ENCODE results near the gene ST8SIA6. TPM values are rescaled to one million over a fixed set of nuclear protein-coding genes. Genes with fewer than 3 reads are reported as not detected.

ST8SIA6 gene
- total and polyA plus RNA-seq, 9 of the 15 experiments (the other 6 are each of a cell fraction or from before 2014, with no cell fraction given): 0.69 to 6.7 (median 5.0) TPM

- TF ChIP-seq, protein P1, sequence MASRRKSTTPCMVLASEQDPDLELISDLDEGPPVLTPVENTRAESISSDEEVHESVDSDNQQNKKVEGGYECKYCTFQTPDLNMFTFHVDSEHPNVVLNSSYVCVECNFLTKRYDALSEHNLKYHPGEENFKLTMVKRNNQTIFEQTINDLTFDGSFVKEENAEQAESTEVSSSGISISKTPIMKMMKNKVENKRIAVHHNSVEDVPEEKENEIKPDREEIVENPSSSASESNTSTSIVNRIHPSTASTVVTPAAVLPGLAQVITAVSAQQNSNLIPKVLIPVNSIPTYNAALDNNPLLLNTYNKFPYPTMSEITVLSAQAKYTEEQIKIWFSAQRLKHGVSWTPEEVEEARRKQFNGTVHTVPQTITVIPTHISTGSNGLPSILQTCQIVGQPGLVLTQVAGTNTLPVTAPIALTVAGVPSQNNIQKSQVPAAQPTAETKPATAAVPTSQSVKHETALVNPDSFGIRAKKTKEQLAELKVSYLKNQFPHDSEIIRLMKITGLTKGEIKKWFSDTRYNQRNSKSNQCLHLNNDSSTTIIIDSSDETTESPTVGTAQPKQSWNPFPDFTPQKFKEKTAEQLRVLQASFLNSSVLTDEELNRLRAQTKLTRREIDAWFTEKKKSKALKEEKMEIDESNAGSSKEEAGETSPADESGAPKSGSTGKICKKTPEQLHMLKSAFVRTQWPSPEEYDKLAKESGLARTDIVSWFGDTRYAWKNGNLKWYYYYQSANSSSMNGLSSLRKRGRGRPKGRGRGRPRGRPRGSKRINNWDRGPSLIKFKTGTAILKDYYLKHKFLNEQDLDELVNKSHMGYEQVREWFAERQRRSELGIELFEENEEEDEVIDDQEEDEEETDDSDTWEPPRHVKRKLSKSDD (conservative IDR thresholded peaks at IDR 0.05; ENCODE audit: low read length): no peak
- TF ChIP-seq HDGF (IDR thresholded peaks at IDR 0.05): no peak
- TF ChIP-seq, protein P2, sequence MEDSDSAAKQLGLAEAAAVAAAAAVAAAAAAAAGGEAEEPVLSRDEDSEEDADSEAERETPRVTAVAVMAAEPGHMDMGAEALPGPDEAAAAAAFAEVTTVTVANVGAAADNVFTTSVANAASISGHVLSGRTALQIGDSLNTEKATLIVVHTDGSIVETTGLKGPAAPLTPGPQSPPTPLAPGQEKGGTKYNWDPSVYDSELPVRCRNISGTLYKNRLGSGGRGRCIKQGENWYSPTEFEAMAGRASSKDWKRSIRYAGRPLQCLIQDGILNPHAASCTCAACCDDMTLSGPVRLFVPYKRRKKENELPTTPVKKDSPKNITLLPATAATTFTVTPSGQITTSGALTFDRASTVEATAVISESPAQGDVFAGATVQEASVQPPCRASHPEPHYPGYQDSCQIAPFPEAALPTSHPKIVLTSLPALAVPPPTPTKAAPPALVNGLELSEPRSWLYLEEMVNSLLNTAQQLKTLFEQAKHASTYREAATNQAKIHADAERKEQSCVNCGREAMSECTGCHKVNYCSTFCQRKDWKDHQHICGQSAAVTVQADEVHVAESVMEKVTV (CRISPR knock-in tag; IDR thresholded peaks at IDR 0.05): peak; percentile 42; the same call in 1 of the 2 replicates
- TF ChIP-seq ZNF79 (CRISPR knock-in tag; IDR thresholded peaks at IDR 0.05; ENCODE audit: low read depth): no peak
- TF ChIP-seq, protein P3, sequence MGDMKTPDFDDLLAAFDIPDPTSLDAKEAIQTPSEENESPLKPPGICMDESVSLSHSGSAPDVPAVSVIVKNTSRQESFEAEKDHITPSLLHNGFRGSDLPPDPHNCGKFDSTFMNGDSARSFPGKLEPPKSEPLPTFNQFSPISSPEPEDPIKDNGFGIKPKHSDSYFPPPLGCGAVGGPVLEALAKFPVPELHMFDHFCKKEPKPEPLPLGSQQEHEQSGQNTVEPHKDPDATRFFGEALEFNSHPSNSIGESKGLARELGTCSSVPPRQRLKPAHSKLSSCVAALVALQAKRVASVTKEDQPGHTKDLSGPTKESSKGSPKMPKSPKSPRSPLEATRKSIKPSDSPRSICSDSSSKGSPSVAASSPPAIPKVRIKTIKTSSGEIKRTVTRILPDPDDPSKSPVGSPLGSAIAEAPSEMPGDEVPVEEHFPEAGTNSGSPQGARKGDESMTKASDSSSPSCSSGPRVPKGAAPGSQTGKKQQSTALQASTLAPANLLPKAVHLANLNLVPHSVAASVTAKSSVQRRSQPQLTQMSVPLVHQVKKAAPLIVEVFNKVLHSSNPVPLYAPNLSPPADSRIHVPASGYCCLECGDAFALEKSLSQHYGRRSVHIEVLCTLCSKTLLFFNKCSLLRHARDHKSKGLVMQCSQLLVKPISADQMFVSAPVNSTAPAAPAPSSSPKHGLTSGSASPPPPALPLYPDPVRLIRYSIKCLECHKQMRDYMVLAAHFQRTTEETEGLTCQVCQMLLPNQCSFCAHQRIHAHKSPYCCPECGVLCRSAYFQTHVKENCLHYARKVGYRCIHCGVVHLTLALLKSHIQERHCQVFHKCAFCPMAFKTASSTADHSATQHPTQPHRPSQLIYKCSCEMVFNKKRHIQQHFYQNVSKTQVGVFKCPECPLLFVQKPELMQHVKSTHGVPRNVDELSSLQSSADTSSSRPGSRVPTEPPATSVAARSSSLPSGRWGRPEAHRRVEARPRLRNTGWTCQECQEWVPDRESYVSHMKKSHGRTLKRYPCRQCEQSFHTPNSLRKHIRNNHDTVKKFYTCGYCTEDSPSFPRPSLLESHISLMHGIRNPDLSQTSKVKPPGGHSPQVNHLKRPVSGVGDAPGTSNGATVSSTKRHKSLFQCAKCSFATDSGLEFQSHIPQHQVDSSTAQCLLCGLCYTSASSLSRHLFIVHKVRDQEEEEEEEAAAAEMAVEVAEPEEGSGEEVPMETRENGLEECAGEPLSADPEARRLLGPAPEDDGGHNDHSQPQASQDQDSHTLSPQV (IDR thresholded peaks at IDR 0.05): 0 out of 2 replicates have a peak, but pooled peaks have one; percentile 30
- no peak for TF ChIP-seq JUNB (CRISPR knock-in tag; conservative IDR thresholded peaks at IDR 0.05)
- TF ChIP-seq MTA3 (IDR thresholded peaks at IDR 0.05; ENCODE audit: borderline replicate concordance): no peak
- TF ChIP-seq SFPQ (IDR thresholded peaks at IDR 0.05; ENCODE audit: low read depth, low read length): no peak
- no peak for TF ChIP-seq ZNF583 (CRISPR knock-in tag; IDR thresholded peaks at IDR 0.05)
- TF ChIP-seq CTCF (IDR thresholded peaks at IDR 0.05 in 2 of 3, conservative IDR thresholded peaks at IDR 0.05 in 1 of 3; ENCODE audit: insufficient read depth in 2 of 3, low read depth in 1 of 3, low read length in 3 of 3): peak; percentile 63 to 84 (median 63)
- TF ChIP-seq JUND (IDR thresholded peaks at IDR 0.05; ENCODE audit: borderline replicate concordance, low read depth, low read length): 0 out of 2 replicates have a peak, but pooled peaks have one; percentile 26
- TF ChIP-seq JUND (tag; IDR thresholded peaks at IDR 0.05; ENCODE audit: borderline replicate concordance, low read depth, low read length): peak; percentile 68; the same call in 1 of the 3 replicates
Measured at GRCh38 chr10:17290226-17290625, 164.2 kb downstream of the ST8SIA6 start (continued).

Data from K562 (cell line).